Mammary epithelial cell (primary cell): ENCODE data around the gene ZNF136.

Source experiments
- EZH2 ChIP-seq: IDR thresholded peaks from 2 replicates; pipeline ENCODE4 v1.6.1; 2012; ENCODE audit warnings: low read length, inconsistent platforms, borderline replicate concordance
- TF ChIP-seq, protein P1 (sequence below), 2 donors: IDR thresholded peaks in 1 of 2; conservative IDR thresholded peaks in 1 of 2; 2 replicates each; pipeline ENCODE4 v1.5.1; 2011 to 2012; ENCODE audit warnings: inconsistent platforms in 2 of 2, low read length in 2 of 2, mild to moderate bottlenecking in 2 of 2, control low read depth in 1 of 2, low read depth in 1 of 2; ENCODE audit not compliant: insufficient read depth in 1 of 2; ENCODE audit errors: extremely low read depth in 1 of 2

DNA sequence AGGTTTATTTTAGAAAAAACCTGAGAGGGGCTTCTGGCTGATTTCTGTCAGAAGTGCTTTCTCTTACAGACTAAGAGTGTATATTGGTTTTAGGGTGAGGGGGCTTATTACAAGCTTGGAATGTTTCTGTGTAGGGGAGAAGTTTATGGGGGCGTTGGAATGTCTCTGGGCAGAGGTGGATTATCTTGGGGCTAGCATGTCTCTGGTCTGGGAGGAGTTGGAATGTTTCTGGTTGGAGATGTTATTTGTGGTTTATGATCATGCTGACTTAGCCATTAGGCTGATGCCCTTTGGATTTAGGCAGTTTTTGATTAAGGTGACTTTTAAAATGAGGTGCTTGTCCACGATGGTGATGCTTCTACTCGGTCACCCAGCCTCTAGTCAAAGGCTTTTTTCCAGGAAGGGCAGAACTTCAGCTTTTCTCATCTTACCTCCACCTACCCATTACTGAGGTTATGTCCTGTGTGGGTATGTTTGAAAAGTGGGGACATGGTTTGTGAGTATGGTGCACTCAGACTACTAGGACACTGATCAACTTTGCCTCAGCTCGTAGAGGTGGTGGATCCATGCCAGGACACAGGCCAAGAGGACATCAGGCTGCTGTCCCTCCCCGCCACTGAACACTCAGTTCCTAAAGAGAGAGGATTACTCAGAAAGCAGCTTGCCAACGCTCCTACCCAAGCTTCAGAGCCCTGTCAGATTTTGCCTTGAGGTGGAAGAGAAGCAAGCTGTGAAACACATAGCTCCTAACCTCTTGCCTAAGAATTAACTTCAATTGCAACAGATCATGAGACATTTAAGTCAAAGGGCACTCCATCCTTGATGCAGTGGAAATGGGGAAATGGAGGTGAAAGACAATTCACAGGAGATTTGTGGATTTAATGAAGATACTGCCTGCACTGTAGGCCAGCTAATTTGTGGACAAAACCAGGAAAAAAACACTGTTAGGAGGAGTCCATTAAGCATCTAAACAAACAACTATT, 68.1 kb downstream of the ZNF136 start:
- no peak for TF ChIP-seq EZH2
- TF ChIP-seq, protein P1, sequence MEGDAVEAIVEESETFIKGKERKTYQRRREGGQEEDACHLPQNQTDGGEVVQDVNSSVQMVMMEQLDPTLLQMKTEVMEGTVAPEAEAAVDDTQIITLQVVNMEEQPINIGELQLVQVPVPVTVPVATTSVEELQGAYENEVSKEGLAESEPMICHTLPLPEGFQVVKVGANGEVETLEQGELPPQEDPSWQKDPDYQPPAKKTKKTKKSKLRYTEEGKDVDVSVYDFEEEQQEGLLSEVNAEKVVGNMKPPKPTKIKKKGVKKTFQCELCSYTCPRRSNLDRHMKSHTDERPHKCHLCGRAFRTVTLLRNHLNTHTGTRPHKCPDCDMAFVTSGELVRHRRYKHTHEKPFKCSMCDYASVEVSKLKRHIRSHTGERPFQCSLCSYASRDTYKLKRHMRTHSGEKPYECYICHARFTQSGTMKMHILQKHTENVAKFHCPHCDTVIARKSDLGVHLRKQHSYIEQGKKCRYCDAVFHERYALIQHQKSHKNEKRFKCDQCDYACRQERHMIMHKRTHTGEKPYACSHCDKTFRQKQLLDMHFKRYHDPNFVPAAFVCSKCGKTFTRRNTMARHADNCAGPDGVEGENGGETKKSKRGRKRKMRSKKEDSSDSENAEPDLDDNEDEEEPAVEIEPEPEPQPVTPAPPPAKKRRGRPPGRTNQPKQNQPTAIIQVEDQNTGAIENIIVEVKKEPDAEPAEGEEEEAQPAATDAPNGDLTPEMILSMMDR (conservative IDR thresholded peaks at IDR 0.05 in 1 of 2, IDR thresholded peaks at IDR 0.05 in 1 of 2; ENCODE audit: extremely low read depth in 1 of 2, insufficient read depth in 1 of 2, low read depth in 1 of 2, low read length in 2 of 2): no peak
